ENCODE results near the gene PLEKHG5.

GRCh38 chr1:6461051-6461530 is 30.4 kb downstream of the PLEKHG5 start:
- TF ChIP-seq, protein P1, sequence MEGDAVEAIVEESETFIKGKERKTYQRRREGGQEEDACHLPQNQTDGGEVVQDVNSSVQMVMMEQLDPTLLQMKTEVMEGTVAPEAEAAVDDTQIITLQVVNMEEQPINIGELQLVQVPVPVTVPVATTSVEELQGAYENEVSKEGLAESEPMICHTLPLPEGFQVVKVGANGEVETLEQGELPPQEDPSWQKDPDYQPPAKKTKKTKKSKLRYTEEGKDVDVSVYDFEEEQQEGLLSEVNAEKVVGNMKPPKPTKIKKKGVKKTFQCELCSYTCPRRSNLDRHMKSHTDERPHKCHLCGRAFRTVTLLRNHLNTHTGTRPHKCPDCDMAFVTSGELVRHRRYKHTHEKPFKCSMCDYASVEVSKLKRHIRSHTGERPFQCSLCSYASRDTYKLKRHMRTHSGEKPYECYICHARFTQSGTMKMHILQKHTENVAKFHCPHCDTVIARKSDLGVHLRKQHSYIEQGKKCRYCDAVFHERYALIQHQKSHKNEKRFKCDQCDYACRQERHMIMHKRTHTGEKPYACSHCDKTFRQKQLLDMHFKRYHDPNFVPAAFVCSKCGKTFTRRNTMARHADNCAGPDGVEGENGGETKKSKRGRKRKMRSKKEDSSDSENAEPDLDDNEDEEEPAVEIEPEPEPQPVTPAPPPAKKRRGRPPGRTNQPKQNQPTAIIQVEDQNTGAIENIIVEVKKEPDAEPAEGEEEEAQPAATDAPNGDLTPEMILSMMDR (conservative IDR thresholded peaks at IDR 0.05; ENCODE audit: low read depth, low read length), result no peak
- TF ChIP-seq EZH2 (IDR thresholded peaks at IDR 0.05; ENCODE audit: borderline replicate concordance, low read depth, low read length, poor library complexity, severe bottlenecking), result no peak
